Caco-2 (cell line): Measurements from ENCODE around the gene ZNF135. TPM values are rescaled to one million over a fixed set of nuclear protein-coding genes. Genes with fewer than 3 reads are reported as not detected.

Experiments
- BruUV-seq: library from RNA; stranded (reverse); fragments of 400-500 nt; replicated peaks from 2 replicates; lab custom pipeline; 2021; lab: Mats Ljungman, UMichigan
- CTCF ChIA-PET: fragments of 300-600 bp; sonication (Branson Sonifier 250); formaldehyde crosslinking; loops from one replicate; lab custom pipeline; 2022; ENCODE audit warnings: antibody characterized with exemption; lab: Charles Lee
- POLR2A ChIA-PET: fragments of 300-600 bp; sonication (Branson Sonifier 250); formaldehyde crosslinking; loops from one replicate; lab custom pipeline; 2022; ENCODE audit warnings: antibody characterized with exemption; lab: Charles Lee
- DNase-seq, 2 experiments: peaks; one replicate each; pipeline versions ENCODE4 v3.0.0 to v3.0.0-alpha.2; 2020 to 2022
- H3K27me3 ChIP-seq: replicated peaks from 2 replicates; pipeline ENCODE4 v1.6.0; 2011; ENCODE audit warnings: low read length; ENCODE audit not compliant: control insufficient read depth, insufficient read depth
- H3K36me3 ChIP-seq: 2 replicates; pipeline ENCODE4 v1.5.1; 2011; ENCODE audit warnings: low read length; ENCODE audit not compliant: control insufficient read depth, insufficient read depth
- H3K4me1 ChIP-seq: fragments of 250-450 bp; sonication (Bioruptor Pico); 2 replicates; pipeline ENCODE4 v1.5.1; 2020; ENCODE audit warnings: mild to moderate bottlenecking
- H3K4me3 ChIP-seq: 2 replicates; pipeline ENCODE4 v1.5.1; 2011; ENCODE audit warnings: low read depth, mild to moderate bottlenecking, control low read depth, low read length
- H3K9me3 ChIP-seq: fragments of 250-450 bp; sonication (Bioruptor Pico); 2 replicates; pipeline ENCODE4 v1.5.1; 2020; ENCODE audit warnings: mild to moderate bottlenecking, moderate library complexity
- H3K27ac Mint-ChIP-seq: one replicate; pipeline ENCODE4 v1.8.0; 2022; ENCODE audit warnings: mixed read lengths; ENCODE audit not compliant: unreplicated experiment
- H3K27me3 Mint-ChIP-seq: one replicate; pipeline ENCODE4 v1.8.0; 2022; ENCODE audit warnings: mixed read lengths; ENCODE audit not compliant: insufficient read depth, unreplicated experiment
- H3K36me3 Mint-ChIP-seq: one replicate; pipeline ENCODE4 v1.8.0; 2022; ENCODE audit warnings: mild to moderate bottlenecking, mixed read lengths; ENCODE audit not compliant: insufficient read depth, unreplicated experiment
- H3K4me1 Mint-ChIP-seq: one replicate; pipeline ENCODE4 v1.8.0; 2022; ENCODE audit warnings: low read depth, mixed read lengths; ENCODE audit not compliant: unreplicated experiment
- H3K4me3 Mint-ChIP-seq: one replicate; pipeline ENCODE4 v1.8.0; 2022; ENCODE audit warnings: mild to moderate bottlenecking, moderate library complexity, mixed read lengths; ENCODE audit not compliant: unreplicated experiment
- H3K9me3 Mint-ChIP-seq: one replicate; pipeline ENCODE4 v1.8.0; 2022; ENCODE audit warnings: mixed read lengths; ENCODE audit not compliant: unreplicated experiment
- CTCF ChIP-seq, 2 experiments: fragments of 200-600 bp in 1 of 2; IDR thresholded peaks; 1 replicate in 1 of 2; 2 replicates in 1 of 2; pipeline versions ENCODE4 v1.5.1 to v1.8.0; 2011 to 2022; ENCODE audit warnings: antibody characterized with exemption in 1 of 2, control low read depth in 1 of 2, inconsistent platforms in 1 of 2, low read depth in 1 of 2, low read length in 1 of 2, mild to moderate bottlenecking in 1 of 2, moderate library complexity in 1 of 2; ENCODE audit not compliant: insufficient read depth in 1 of 2, severe bottlenecking in 1 of 2, unreplicated experiment in 1 of 2
- intact Hi-C: fragments of 100-400 bp; cut with micrococcal nuclease; formaldehyde crosslinking; loops from one replicate; pipeline ENCODE4 v1.10.0; 2022; ENCODE audit not compliant: unreplicated experiment
- total RNA-seq: library from RNA; stranded (reverse); gene quantifications from 2 replicates; pipeline ENCODE4 v1.2.3, GENCODE V29; 2022

Gene ZNF135
- total RNA-seq, 1 experiment from 2014 or later = not detected

- Histone ChIP-seq H3K36me3 (no peaks in the 10 kb centered on the region), H3K27me3 (no peaks in the 10 kb centered on the region), H3K9me3 (peaks cover 30% of the 10 kb centered on the region), H3K4me3 (no peak overlapping the region), H3K4me1 (no peaks in the 10 kb centered on the region)
- CTCF ChIA-PET = no interaction called here
- H3K27ac Mint-ChIP-seq = no peak overlapping the region
- intact Hi-C loops = no loop called here
- H3K27me3 Mint-ChIP-seq = no peaks in the 10 kb centered on the region
- no peak for DNase-seq
- H3K4me1 Mint-ChIP-seq = no peaks in the 10 kb centered on the region
- POLR2A ChIA-PET = no interaction called here
- H3K9me3 Mint-ChIP-seq = peaks cover 66% of the 10 kb centered on the region
- no peak overlapping the region for H3K4me3 Mint-ChIP-seq
- no peaks in the 10 kb centered on the region for H3K36me3 Mint-ChIP-seq
- BruUV-seq = no TSS peak
- no peak for TF ChIP-seq CTCF (IDR thresholded peaks at IDR 0.05; ENCODE audit: insufficient read depth in 1 of 2, low read depth in 1 of 2, low read length in 1 of 2, severe bottlenecking in 1 of 2, unreplicated experiment in 1 of 2)
Observed at GRCh38 chr19:58067240-58067912, 8.3 kb downstream of the ZNF135 start.

- Histone ChIP-seq H3K4me3 (no peak overlapping the region), H3K9me3 (peaks cover 29% of the 10 kb centered on the region), H3K36me3 (no peaks in the 10 kb centered on the region), H3K4me1 (no peaks in the 10 kb centered on the region), H3K27me3 (no peaks in the 10 kb centered on the region)
- Mint-ChIP-seq H3K4me3 (no peak overlapping the region), H3K27me3 (no peaks in the 10 kb centered on the region), H3K4me1 (no peaks in the 10 kb centered on the region), H3K36me3 (no peaks in the 10 kb centered on the region), H3K9me3 (peaks cover 25% of the 10 kb centered on the region), H3K27ac (no peak overlapping the region)
- no peak for TF ChIP-seq CTCF (IDR thresholded peaks at IDR 0.05; ENCODE audit: insufficient read depth in 1 of 2, low read depth in 1 of 2, low read length in 1 of 2, severe bottlenecking in 1 of 2, unreplicated experiment in 1 of 2)
- no TSS peak for BruUV-seq
- ChIA-PET CTCF (no interaction called here), POLR2A (no interaction called here)
- DNase-seq = no peak
- intact Hi-C loops = no loop called here
Observed at GRCh38 chr19:58079792-58080191, 20.7 kb downstream of the ZNF135 start.

- Histone ChIP-seq H3K36me3 (no peaks in the 10 kb centered on the region), H3K4me1 (no peaks in the 10 kb centered on the region), H3K27me3 (no peaks in the 10 kb centered on the region), H3K9me3 (peaks cover 41% of the 10 kb centered on the region), H3K4me3 (no peak overlapping the region)
- ChIA-PET POLR2A (no interaction called here), CTCF (no interaction called here)
- no peak for DNase-seq
- Mint-ChIP-seq H3K27me3 (no peaks in the 10 kb centered on the region), H3K36me3 (no peaks in the 10 kb centered on the region), H3K27ac (no peak overlapping the region), H3K4me1 (no peaks in the 10 kb centered on the region), H3K4me3 (no peak overlapping the region), H3K9me3 (peaks cover 16% of the 10 kb centered on the region)
- TF ChIP-seq CTCF (IDR thresholded peaks at IDR 0.05; ENCODE audit: insufficient read depth in 1 of 2, low read depth in 1 of 2, low read length in 1 of 2, severe bottlenecking in 1 of 2, unreplicated experiment in 1 of 2) = no peak
- intact Hi-C loops = no loop called here
- BruUV-seq = no TSS peak
Observed at GRCh38 chr19:58083021-58083420, 23.9 kb downstream of the ZNF135 start.
